A549 (cell line): ENCODE results near the gene ABL1. TPM values are rescaled to one million over a fixed set of nuclear protein-coding genes. Genes with fewer than 3 reads are reported as not detected.

ENCODE experiments used
- ATAC-seq, 2 experiments: fragments of 200-7000 bp in 1 of 2; fragments of >200 bp in 1 of 2; cut with Nextera tagmentation in 1 of 2; cut with Tn5 transposase in 1 of 2; 3 replicates each; pipeline versions ENCODE4 v1.8.0 to v1.9.1; 2018 to 2020; ENCODE audit warnings: mild to moderate bottlenecking in 1 of 2, moderate library complexity in 1 of 2
- CTCF ChIA-PET: fragments of 300-600 bp; sonication (Branson Sonifier 250); formaldehyde crosslinking; extraction: SDS; loops from one replicate; lab custom pipeline; 2021; ENCODE audit warnings: antibody characterized with exemption, inconsistent platforms; lab: Yijun Ruan, JAX
- POLR2A ChIA-PET: fragments of 350-600 bp; formaldehyde crosslinking; extraction: SDS; loops from one replicate; lab custom pipeline; 2021; ENCODE audit warnings: antibody characterized with exemption, inconsistent platforms; lab: Yijun Ruan, JAX
- DNase-seq, 2 experiments: peaks; one replicate each; pipeline versions ENCODE4 v3.0.0 to v3.0.0-alpha.2; 2011 to 2016; ENCODE audit warnings: low read depth in 1 of 2, low spot score in 1 of 2
- FAIRE-seq: peaks from 2 replicates; lab custom pipeline; 2011; peaks lifted over from hg19 to GRCh38; lab: Jason Lieb, UNC
- H3K27ac ChIP-seq, 2 experiments: fragments of >200 bp; sonication (Bioruptor Twin); formaldehyde crosslinking; 3 replicates each; pipeline ENCODE4 v1.5.1; 2016 to 2017
- H3K4me1 ChIP-seq: fragments of >200 bp; sonication (Bioruptor Twin); formaldehyde crosslinking; 3 replicates; pipeline ENCODE4 v1.6.1; 2016
- H3K4me2 ChIP-seq: fragments of >200 bp; sonication (Bioruptor Twin); formaldehyde crosslinking; 3 replicates; pipeline ENCODE4 v1.6.1; 2016
- H3K4me3 ChIP-seq: fragments of >200 bp; sonication (Bioruptor Twin); formaldehyde crosslinking; 3 replicates; pipeline ENCODE4 v1.5.1; 2016
- H3K9me3 ChIP-seq: fragments of >200 bp; sonication (Bioruptor Twin); formaldehyde crosslinking; 3 replicates; pipeline ENCODE4 v1.6.1; 2016
- BHLHE40 ChIP-seq: IDR thresholded peaks from 2 replicates; pipeline ENCODE4 v1.6.1; 2012; ENCODE audit warnings: low read depth, low read length, inconsistent platforms
- EHMT2 ChIP-seq: fragments of 200-600 bp; sonication (generic); IDR thresholded peaks from 2 replicates; pipeline ENCODE4 v1.6.1; 2016; ENCODE audit warnings: antibody characterized with exemption, low read depth, mild to moderate bottlenecking, moderate library complexity
- ESRRA ChIP-seq: fragments of 150-350 bp; IDR thresholded peaks from 2 replicates; pipeline ENCODE4 v1.6.1; 2014; ENCODE audit warnings: mild to moderate bottlenecking, low read length, borderline replicate concordance
- FOSL2 ChIP-seq, 2 experiments: fragments of 450-650 bp in 1 of 2; fragments of >200 bp in 1 of 2; sonication (Bioruptor Twin) in 1 of 2; formaldehyde crosslinking; IDR thresholded peaks; 2 replicates each; pipeline versions ENCODE4 v1.5.0 to v1.6.1; 2016 to 2020; ENCODE audit warnings: mild to moderate bottlenecking in 1 of 2, moderate library complexity in 1 of 2
- GATA3 ChIP-seq: IDR thresholded peaks from 2 replicates; pipeline ENCODE4 v1.6.1; 2012; ENCODE audit warnings: borderline replicate concordance
- HEYL ChIP-seq: fragments of 250-450 bp; sonication (Bioruptor Pico); IDR thresholded peaks from 2 replicates; pipeline ENCODE4 v1.8.0; 2021; ENCODE audit warnings: mild to moderate bottlenecking, moderate library complexity
- HOXA7 ChIP-seq: fragments of 250-450 bp; sonication (Bioruptor Pico); IDR thresholded peaks from 2 replicates; pipeline ENCODE4 v1.5.0; 2020; ENCODE audit warnings: mild to moderate bottlenecking, moderate library complexity
- JUN ChIP-seq, 2 experiments: fragments of >200 bp; sonication (Bioruptor Twin); formaldehyde crosslinking; IDR thresholded peaks; 2 replicates in 1 of 2; 3 replicates in 1 of 2; pipeline ENCODE4 v1.6.1; 2016 to 2017
- KDM5A ChIP-seq: fragments of 200-600 bp; sonication (generic); IDR thresholded peaks from 2 replicates; pipeline ENCODE4 v1.6.1; 2016; ENCODE audit warnings: antibody characterized with exemption, mild to moderate bottlenecking
- NFE2L2 ChIP-seq: fragments of 150-350 bp; conservative IDR thresholded peaks from 2 replicates; pipeline ENCODE4 v1.6.1; 2014; ENCODE audit warnings: low read length
- RCOR1 ChIP-seq: fragments of 150-350 bp; IDR thresholded peaks from 2 replicates; pipeline ENCODE4 v1.6.1; 2014; ENCODE audit warnings: antibody characterized with exemption, low read length, low read depth
- RFX5 ChIP-seq: fragments of 450-650 bp; IDR thresholded peaks from 2 replicates; pipeline ENCODE4 v1.7.1; 2014; ENCODE audit warnings: antibody characterized with exemption, mild to moderate bottlenecking, moderate library complexity
- ZC3H11A ChIP-seq: fragments of 450-650 bp; IDR thresholded peaks from 2 replicates; pipeline ENCODE4 v1.6.1; 2014; ENCODE audit warnings: antibody characterized with exemption, mild to moderate bottlenecking
- ZNF302 ChIP-seq: fragments of 250-450 bp; sonication (Bioruptor Pico); IDR thresholded peaks from 2 replicates; pipeline ENCODE4 v1.9.0; 2021; ENCODE audit warnings: inconsistent platforms, mild to moderate bottlenecking, moderate library complexity
- WGBS: methylation state at CpG from one replicate; pipeline ENCODE4 v1.1.6; 2017; ENCODE audit errors: missing lambda C conversion rate; 5-methylcytosine and 5-hydroxymethylcytosine counted together
- polyA plus RNA-seq, 4 experiments: library from polyadenylated mRNA; depleted of rRNA in 3 of 4; stranded (reverse); fragments of >200 nt; fragmentation: RNase III in 1 of 4; extraction: RNeasy Plus Mini Kit Qiagen cat#74134 plus additional on column Dnase treatment in 1 of 4; gene quantifications; 2 replicates in 3 of 4; 3 replicates in 1 of 4; pipeline ENCODE4 v1.2.3, GENCODE V29; 2011 to 2017
- TF ChIP-seq, protein P1 (sequence below): fragments of 200-600 bp; sonication (generic); IDR thresholded peaks from 2 replicates; pipeline ENCODE4 v1.6.1; 2016; ENCODE audit warnings: antibody characterized with exemption, mild to moderate bottlenecking, moderate library complexity

The ABL1 gene
- polyA plus RNA-seq, 2 of the 4 experiments (the other 2 are of a cell fraction): 26.5 to 32.4 TPM

DNA sequence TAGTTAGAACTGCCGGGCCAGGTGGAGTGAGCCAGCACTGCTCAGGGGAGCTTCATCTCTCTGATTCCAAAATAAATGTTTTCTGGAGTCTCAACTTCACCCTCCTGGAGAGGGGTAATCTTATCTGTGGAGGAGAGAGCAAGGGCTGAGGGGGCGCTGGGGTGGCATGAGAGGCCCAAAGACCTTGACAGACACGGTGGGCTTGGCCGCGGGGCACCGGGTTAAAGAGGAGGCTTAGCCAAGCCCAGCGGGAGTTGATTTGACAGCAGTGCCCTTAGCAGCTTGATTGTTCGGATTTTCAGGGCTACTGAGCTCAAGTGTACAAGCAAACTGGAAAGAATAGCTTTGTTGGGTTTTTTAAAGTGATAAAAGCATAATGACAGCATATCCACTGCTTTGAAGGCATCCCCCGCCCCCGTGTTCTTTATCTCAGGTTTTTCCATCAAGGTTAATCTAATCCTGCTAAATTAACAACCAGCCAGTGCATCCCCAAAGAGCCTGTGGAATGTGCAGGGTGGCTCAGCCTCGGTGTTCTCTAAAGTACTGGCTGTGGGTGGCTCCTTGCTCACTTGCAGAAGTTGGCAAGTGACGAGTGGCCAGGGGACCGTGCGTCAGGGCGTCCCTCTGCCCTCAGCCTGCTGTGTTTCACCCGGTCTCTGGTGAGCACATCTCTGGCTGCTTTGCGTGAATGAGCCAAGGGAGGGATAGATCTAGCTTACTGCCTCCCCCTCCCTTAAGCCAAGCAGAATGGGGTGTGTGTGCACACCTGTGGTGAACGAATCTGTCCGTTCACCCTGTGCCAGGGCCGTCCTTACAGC, 56.0 kb downstream of the ABL1 start:
- H3K4me3 ChIP-seq: no peak overlapping the region
- POLR2A ChIA-PET: no interaction called here
- 90% methylated on average over 20 of the region's 20 CpGs for WGBS
- H3K9me3 ChIP-seq: no peaks in the 10 kb centered on the region
- no peaks in the 10 kb centered on the region for H3K4me1 ChIP-seq
- no peak for FAIRE-seq
- no peak for DNase-seq
- H3K4me2 ChIP-seq: no peak overlapping the region
- CTCF ChIA-PET: interaction anchor here (0.6 to 5.9 kb wide), 15 partner anchors 10 to 430 kb away, joined by 3 to 97 read pairs (median 6); no protein-coding TSS in a partner anchor
- H3K27ac ChIP-seq: no peak overlapping the region
- TF ChIP-seq RFX5: no peak
- TF ChIP-seq FOSL2 (IDR thresholded peaks at IDR 0.05): no peak
- no peak for TF ChIP-seq FOSL2 (CRISPR knock-in tag; IDR thresholded peaks at IDR 0.05)
- no peak for TF ChIP-seq NFE2L2
- no peak for TF ChIP-seq ESRRA
- TF ChIP-seq HEYL: no peak
- no peak for TF ChIP-seq EHMT2
- TF ChIP-seq GATA3: no peak
- no peak for TF ChIP-seq BHLHE40
- no peak for ATAC-seq

- FAIRE-seq (no peak), ATAC-seq (no peak), DNase-seq (no peak)
- no peaks in the 10 kb centered on the region for H3K9me3 ChIP-seq
- H3K27ac ChIP-seq: no peak overlapping the region
- CTCF ChIA-PET: interaction anchor here (0.6 to 5.9 kb wide), 12 partner anchors 9 to 190 kb away, joined by 3 to 97 read pairs (median 4); no protein-coding TSS in a partner anchor
- POLR2A ChIA-PET: interaction anchor here (1.0 kb wide), 1 partner anchor 14 kb away, joined by 3 read pairs; no protein-coding TSS in a partner anchor
- TF ChIP-seq ZC3H11A (no peak), JUN (IDR thresholded peaks at IDR 0.05) (0 out of 5 replicates have a peak, but pooled peaks of 1 of the 2 experiments have one; percentile 4)
- H3K4me3 ChIP-seq: no peak overlapping the region
- 91% methylated on average over 18 of the region's 18 CpGs for WGBS
- no peaks in the 10 kb centered on the region for H3K4me1 ChIP-seq
- no peak overlapping the region for H3K4me2 ChIP-seq
Observed at GRCh38 chr9:130891688-130892476, 56.8 kb downstream of the ABL1 start.

DNA sequence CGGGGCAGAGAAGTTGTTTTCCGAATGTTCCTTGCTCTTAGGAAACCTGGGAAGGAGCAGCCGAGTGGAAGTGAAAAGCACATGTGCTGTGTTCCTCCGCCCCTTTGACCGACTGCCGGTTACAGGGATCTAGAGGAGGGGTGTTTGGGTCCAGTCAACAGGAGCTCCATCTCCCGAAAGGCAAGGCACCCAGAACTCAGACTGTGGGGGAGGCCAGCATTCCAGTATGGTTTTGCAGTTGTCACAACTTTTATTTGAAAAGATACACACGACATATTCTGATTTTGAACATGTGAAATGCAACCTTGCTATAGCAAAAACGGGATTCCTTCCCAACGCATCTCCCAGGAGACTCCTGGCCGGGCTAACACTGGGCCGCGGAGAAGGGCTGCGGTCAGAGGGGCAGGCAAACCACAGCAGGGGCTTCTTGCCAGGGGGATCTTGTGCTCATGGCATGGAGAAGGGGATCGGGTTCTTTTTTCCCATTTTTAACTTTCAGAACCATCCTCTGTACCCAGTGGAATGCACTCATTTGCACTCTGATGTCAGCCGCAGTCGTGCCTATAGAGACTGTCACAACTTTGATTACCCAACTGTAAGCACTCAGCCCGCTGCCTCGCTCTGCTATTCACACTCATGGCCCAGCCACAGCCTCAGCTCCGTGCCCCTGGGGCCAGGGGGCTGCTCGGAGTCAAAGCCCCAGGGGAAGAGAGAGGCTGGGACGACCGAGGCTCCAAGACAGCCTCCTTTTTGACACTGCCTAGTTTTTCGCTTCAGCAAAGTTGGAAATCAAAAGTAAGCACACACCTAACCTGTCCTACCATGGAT, 57.6 kb downstream of the ABL1 start:
- Histone ChIP-seq H3K4me2 (no peak overlapping the region), H3K9me3 (no peaks in the 10 kb centered on the region), H3K27ac (no peak overlapping the region), H3K4me3 (no peak overlapping the region), H3K4me1 (no peaks in the 10 kb centered on the region)
- CTCF ChIA-PET: interaction anchor here (0.7 to 5.9 kb wide), 33 partner anchors 8 to 191 kb away, joined by 3 to 97 read pairs (median 4); partner anchors contain the start of gene FIBCD1
- POLR2A ChIA-PET: interaction anchor here (1.0 kb wide), 1 partner anchor 14 kb away, joined by 3 read pairs; no protein-coding TSS in a partner anchor
- DNase-seq (no peak), ATAC-seq (no peak), FAIRE-seq (no peak)
- no peak for TF ChIP-seq RCOR1
- no peak for TF ChIP-seq ZNF302
- TF ChIP-seq JUN (IDR thresholded peaks at IDR 0.05): peak in 1 of 2 experiments; percentile 5; a peak in 1 of 5 replicates
- TF ChIP-seq, protein P1, sequence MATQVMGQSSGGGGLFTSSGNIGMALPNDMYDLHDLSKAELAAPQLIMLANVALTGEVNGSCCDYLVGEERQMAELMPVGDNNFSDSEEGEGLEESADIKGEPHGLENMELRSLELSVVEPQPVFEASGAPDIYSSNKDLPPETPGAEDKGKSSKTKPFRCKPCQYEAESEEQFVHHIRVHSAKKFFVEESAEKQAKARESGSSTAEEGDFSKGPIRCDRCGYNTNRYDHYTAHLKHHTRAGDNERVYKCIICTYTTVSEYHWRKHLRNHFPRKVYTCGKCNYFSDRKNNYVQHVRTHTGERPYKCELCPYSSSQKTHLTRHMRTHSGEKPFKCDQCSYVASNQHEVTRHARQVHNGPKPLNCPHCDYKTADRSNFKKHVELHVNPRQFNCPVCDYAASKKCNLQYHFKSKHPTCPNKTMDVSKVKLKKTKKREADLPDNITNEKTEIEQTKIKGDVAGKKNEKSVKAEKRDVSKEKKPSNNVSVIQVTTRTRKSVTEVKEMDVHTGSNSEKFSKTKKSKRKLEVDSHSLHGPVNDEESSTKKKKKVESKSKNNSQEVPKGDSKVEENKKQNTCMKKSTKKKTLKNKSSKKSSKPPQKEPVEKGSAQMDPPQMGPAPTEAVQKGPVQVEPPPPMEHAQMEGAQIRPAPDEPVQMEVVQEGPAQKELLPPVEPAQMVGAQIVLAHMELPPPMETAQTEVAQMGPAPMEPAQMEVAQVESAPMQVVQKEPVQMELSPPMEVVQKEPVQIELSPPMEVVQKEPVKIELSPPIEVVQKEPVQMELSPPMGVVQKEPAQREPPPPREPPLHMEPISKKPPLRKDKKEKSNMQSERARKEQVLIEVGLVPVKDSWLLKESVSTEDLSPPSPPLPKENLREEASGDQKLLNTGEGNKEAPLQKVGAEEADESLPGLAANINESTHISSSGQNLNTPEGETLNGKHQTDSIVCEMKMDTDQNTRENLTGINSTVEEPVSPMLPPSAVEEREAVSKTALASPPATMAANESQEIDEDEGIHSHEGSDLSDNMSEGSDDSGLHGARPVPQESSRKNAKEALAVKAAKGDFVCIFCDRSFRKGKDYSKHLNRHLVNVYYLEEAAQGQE: no peak
- no peak for TF ChIP-seq ESRRA
- TF ChIP-seq KDM5A: no peak
- TF ChIP-seq HOXA7: no peak
- WGBS: 85% methylated on average over 24 of the region's 24 CpGs
